GM19324 (cell line): ENCODE data around the gene PAX3.

Experiments
- ATAC-seq: cut with Tn5 transposase; IDR thresholded peaks from one replicate; pipeline ENCODE4 v1.9.1; 2021; ENCODE audit warnings: mild to moderate bottlenecking, moderate library complexity; ENCODE audit not compliant: unreplicated experiment, low FRiP score

PAX3 gene

DNA sequence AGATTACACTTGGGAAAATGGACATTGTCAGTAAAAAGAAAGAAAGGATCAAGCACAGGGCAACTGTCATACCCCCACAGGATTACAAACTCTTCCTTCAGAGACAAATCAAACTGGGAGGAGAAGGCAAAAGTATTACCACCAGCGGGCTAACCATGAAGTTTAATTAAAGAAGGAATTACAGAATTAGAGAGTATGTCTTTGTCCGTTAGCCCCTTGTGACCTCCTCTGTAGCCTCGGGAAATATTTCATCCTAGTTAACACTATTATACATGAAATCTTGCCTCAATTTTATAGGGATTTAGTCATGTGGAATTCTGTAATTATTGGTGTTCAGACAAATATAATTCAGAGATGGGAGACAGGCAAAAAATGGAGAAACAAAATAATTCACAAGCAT, 60.7 kb downstream of the PAX3 start:
- no peak for ATAC-seq

DNA sequence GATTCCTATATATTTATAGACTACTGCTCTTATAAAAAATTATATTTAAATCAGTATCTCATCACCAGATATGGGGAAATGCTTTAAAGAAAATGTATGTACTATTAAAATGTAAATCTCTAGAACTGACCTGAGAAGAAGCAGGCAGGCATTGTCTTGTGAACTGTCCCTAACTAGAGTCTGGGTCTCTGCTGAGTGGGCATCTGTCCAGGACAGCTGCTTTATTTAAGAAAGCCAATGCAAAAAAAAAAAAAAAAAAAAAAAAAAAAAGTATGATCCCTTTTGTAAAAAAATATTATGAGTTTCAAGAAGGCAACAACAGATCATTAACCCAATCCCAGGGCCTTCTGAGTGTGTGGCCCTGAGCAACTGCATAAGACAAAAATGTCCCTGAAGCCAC, 66.0 kb downstream of the PAX3 start:
- ATAC-seq, result no peak

DNA sequence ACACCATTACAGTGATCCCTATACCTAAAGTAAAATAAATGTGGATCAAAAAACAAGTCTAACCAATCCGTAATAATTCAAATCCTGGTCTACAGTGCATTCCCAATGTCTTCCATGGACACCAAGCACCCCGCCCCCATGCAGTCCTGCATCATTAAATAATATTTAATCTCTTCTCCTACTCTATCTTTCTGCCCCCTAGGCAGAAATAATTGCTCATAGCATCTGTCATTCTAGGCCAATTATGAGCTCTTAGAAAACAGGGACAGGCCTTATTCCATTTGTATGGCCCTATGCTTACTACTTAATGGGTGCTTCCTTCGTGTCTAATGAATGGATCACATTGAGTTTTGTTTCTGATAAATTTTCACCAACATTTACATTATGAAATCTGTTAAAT, 66.4 kb downstream of the PAX3 start:
- no peak for ATAC-seq

DNA sequence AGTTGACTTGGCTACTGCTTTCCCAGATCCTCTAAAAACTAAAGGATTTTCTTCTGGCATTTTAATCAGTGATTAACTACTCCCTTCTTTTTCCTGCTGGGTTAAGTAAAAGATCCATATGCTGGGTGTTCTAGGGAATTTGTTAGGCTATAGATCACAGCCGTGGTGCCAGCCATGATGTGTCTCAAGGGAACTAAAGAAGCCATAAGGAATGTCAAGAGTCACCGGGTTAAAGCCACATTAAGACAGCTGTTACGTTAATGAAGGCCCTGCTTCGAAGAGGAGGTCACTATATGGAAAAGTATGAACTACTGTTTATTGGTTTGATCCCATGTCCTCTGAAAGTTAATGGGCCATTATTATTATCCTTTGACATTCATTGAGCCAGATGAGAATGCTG, 70.7 kb downstream of the PAX3 start:
- no peak for ATAC-seq

DNA sequence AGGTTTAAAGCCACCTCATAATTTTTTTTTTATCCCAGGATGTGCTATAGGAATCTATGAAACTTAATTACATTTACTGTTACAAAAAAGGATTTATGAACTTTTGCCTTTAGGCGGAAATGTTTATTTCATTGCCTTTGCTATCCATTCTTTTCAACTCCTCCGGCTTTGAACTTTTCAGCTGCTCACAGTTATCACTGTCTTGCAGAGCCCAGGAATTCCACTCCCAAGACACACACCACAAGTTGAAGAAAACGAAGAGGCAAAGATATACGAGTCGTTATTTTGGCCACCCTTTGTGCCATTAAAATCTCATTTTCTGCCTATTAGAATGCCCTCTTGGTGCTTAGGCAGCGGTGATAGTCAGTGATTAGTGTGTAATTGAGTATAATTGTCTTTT, 80.0 kb downstream of the PAX3 start:
- ATAC-seq, result no peak

DNA sequence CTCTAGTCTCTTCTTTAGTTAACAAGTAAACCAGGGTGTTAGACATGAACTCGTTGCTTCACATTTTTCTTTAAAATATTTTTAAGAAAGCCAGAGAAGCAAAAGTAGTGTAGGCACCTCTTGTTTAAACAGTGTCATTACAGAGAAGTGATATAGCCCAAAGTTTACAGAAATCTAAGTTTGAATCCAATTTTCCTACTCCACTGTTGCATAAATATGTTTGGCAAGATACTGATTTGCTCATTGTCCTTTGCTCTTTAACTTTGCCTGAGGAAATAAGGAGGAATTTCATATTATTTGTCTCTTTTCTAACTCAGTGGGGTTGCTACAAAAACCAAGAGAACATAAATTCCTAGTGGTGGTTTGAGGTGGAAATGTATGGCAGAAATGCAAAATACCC, 81.1 kb downstream of the PAX3 start:
- no peak for ATAC-seq

DNA sequence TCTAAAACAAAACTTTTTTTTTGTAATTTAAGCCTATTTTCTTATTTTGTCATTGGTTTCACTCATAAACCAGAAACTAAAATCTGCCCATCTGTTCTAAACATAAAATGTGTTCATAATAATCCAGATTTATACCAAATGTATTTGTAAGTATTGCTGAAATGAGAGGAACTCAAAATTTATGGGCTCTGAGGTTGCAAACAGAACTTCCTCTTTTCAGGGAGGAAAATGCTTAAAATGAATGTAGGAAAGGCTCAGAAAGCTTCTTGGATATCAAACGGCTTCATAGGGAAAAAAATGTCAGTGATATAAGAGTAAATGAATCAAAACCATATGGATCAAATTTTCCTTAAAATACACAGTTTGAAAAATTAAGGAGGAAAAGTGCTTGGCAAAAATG, 83.9 kb downstream of the PAX3 start:
- ATAC-seq, result no peak

DNA sequence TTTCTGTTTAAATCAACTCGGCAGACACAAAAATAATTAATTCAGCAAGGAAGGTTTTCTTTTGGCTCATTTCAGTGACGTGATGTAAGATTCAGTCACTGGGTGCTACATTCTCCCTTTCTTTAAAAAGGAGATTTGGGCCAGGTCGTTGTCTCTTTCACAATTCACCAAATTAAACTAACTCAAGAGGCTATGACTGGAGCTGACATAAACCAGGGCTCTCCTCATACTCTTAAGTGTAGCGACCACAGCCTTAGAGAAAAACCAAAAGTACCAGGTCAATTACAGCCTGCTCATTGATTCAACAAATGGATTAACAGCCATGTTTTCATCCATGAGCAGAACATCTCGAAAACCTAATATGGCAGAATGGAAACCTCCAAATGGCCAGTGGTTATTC, 85.7 kb downstream of the PAX3 start:
- no peak for ATAC-seq

DNA sequence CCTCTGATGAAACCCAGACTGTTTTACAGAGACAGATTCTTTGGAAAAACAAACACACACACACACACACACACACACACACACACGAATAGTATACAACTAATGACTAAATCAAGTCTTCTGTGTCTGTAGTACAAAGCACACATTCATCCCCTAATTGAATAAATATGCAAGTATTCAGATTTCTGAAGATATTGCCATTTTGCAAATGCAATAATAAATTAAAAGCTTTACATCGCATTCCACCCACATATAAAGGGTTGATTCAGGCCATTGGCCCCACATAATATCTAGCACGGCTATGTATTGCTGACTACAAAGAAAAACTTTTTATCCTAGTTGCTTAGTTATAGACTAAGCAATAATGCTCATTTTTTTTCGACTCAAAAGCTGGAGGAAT, 86.2 kb downstream of the PAX3 start:
- ATAC-seq, result no peak

DNA sequence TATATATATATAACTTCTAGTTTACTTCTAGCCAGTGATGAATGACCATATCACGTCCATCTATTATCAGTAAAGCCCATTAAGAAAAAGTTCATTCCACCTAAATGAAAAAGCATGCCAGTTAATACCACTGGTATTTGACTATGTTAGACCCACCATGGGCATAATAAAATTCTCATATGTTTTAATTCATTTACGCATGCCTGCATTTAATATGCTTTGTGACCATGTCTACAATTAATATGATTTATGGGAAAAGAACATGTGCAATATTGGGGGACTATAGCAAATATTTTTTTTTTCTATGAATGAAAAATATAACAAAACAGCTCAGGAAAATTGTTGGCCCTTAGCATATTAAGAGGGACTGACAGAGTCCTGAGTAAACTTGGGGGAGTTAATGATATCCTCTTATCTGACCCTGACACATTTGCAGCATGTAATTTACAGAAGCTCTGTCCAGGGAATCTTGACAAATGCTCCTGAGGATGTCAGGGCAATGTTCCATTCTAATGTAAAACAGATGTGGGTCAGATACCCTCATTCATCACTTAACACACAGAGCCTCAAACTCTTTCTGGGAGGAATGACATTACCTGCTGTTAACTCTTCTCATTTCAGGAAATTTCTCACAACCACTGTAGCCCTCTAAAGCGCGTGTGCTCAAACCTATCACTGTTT, 90.6 kb downstream of the PAX3 start:
- ATAC-seq, result no peak

DNA sequence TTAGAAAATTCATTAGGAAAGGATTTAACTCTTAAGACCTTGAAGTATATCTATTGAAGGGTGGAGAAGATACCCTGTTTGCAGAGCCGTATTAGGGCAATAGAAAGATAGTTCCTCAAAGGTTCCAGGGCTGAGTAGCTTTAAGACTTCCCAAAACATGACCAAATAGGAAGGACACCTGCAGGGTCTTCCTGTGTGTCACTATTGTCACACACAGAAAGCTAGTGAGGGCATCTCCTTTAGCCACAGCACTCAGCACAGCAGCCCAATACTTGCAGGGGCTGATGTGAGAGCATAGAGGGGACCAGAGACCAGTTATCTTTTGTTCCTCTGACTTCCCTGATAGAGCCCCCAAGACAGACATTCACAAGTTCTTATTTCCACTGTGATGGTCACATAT, 93.7 kb downstream of the PAX3 start:
- no peak for ATAC-seq

DNA sequence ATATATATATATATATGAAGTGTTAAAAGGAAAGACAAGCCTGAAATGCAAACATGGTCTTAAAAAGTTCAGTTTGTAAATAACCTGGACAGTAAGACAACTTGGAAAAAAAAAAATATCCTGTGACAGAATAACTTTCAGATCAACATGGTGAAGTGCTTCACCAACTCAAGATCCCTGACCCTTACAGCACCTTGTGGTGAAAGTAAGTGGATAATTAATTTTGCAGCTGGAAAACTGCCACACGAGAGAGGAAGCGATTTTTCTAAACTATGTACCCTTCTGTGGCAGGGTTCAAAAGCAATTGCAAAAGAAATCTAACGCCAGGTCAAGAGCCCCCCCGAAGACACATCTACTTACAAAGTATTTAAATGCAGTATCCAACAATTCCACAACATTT, 95.8 kb downstream of the PAX3 start:
- no peak for ATAC-seq

DNA sequence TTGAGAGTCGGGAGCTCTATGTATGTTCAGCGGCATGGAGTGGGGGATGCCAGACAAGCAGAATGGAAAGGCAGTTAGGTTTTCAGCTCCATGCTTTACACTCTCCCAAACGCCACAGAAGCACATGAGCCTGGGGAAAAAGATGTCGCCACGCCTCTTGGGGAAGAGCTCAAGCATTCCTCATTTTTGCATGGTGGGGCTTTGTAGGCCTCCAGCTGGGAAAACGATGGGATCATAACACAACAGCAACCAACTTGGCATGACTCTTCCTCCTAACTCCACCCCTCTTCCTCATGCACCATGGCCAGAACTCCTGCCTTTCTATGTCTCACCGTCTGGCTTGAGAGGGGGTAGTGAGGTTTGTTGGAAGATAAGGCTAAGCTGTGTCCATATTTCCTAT, 102.6 kb downstream of the PAX3 start:
- ATAC-seq, result no peak

DNA sequence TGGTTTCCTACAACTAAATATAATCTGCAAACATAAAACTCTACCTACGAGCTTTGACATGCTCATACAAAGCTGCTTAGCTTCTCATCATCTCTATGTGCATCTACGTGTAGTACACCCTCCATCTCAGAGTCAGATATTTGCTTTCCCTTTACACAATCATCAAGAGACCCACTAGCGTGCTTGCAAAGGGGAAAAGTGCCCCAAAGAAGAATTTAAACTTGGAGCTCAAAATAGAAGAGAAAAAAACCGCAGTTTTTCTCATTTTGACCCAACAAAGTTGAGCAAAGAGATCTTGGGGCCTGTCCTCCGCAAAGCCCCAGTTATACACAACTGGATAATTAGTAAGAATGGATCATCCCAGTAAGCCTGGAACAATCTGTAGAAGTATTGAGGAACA, 104.1 kb downstream of the PAX3 start:
- ATAC-seq, result no peak

DNA sequence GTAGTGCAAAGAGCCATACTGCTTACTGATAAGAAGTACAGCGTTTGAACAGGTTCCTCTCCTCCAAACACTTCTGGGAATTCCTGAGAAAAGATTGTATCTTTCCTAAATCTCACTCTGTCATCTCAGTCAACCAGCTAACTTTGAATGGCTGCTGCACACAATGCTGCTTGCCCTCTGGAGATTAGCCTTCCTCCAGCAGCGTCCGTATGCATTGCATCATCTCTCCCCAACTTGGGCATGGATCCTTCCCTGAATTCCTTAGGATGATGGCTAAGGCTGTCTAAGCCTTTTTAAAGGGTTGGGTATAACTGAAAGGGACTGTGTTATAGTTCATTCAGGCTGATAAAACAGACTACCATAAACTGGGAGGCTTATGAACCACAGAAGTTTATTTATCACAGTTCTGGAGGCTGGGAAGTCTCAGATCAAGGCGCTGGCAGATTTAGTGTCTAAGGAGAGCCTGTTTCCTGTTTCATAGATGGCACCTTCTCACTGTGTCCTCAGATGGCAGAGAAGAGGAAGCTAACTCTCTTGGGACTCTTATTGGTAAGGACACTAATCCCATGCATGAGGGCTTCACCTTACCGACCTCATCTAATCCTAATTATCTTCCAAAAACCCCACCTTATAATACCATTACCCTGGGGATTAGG, 105.3 kb downstream of the PAX3 start:
- ATAC-seq, result no peak

DNA sequence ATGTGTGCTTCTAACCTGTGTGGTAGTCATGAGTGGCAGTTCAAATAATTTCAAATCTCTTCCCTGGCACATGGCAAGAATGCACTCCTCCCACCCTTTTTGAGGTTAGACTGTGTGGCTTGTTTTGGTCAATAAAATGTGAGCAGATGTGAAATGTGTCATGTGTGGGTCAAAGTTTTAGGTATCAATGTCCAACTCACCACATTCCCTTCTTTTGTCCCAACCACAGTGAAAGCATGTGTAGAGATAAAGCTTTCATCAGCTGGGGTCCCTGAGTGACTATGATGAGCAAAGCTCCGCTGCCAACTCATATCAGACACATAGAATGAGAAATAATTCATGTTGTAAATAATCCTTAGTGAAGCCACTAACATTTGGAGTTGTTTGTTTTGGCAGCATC, 118.2 kb downstream of the PAX3 start:
- no peak for ATAC-seq

DNA sequence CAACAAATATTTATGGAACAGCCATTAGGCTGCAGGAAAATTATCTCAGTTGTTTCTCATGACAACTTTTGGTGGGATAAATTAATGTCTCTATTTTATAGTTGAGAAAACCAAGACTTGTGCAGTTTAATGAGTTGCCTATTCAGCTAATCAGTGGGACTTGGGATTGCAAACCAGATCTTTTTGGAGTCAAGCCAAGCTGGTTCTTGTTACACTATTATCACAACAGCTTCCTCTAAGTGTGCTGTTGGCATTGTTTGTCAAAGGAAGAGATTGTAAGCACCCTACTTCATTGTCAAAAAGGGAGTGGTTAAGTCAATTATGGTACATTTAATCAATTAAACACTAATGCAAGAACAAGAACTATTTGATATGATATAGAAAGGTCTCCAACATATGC, 119.2 kb downstream of the PAX3 start:
- ATAC-seq, result no peak

DNA sequence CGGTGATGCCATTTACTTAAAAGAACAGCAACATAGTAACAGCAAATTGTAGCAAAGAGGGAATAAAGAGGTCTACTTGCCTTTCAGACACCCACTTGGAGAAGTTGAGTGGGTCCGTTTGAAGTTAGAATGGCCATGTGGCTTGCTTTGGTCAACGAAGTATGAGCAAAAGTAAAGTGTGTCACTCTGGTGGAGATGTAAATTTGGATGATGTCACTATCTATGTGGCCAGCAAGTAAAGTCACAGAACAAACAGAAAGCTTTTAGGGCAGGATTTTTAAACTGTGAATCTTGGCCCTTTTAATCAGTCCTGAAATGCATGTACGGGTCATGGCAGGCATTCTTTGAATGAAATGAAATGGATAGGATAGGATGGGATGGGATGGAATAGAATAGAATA, 120.3 kb downstream of the PAX3 start:
- no peak for ATAC-seq

DNA sequence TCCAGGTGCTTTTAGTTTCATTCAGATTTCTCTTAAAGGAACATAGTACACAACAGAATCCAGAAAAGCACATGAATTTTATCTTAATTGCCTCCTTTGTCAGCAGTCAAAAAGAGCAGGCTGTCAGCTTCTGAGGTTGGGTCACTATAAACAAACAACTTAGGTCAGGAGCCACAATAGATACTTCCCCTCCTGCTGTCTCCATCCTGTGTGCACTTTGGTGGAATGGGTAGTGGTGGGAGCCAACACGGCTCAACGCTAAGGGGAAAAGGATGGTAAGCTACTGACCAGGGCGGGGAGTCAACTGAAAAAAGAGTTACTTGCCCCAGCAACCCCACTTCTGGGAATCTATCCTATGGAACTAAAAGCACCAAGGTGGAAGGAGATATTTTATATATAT, 121.9 kb downstream of the PAX3 start:
- no peak for ATAC-seq

DNA sequence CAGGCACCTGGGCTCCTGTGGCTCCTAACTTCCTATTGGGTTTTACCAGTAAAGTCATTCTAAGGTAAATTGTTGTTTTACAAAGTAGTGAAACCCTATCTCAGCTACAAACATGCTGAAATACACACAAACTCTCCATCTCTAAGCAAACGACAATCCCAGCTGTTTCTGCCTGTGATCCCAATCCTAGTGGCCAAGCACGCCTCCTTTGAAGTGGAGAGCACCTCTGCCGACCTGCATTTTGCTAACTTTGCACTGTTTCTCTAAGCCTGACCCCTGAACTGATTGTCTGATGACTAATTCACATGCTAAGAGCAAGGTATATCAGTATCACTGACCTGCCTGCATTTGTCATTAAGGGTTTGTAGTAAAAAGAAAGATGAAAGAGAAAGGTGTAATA, 124.3 kb downstream of the PAX3 start:
- no peak for ATAC-seq

DNA sequence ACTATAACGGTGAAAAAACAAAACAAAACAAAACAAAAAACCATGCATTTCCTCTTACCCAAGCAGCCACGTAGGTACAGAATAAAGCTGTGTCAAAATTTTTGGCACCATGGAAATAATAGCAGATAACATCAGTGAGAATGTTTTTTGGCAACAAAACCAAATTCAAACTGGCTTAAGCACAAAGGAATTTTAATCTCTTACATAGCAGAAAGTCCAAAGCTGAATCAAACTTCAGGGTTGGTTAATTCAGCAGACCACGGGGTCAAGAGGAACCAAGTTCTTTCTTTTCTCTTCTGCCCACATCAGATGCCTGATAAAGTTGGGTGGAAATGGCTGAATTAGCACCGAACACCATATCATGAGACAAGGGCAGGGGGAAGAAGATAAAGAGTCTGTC, 129.5 kb downstream of the PAX3 start:
- ATAC-seq, result no peak

DNA sequence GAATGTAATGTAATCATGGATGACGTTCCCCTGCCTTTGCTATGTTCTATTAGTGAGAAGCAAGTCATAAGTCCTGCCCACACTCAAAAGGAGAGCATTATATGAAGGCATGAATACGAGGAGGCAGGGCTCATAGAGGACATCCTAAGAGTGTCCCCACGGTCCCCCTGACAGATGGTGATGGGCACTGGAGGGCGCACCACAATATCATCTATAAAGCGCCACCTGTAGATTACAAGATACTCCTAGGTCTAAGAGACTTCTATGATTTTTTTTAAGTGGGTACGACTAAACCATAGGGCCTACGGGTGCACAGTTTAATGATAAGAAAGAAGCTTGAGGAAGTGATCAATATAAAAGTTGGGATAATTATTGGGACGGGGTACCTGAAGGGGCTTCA, 131.0 kb downstream of the PAX3 start:
- ATAC-seq, result no peak

DNA sequence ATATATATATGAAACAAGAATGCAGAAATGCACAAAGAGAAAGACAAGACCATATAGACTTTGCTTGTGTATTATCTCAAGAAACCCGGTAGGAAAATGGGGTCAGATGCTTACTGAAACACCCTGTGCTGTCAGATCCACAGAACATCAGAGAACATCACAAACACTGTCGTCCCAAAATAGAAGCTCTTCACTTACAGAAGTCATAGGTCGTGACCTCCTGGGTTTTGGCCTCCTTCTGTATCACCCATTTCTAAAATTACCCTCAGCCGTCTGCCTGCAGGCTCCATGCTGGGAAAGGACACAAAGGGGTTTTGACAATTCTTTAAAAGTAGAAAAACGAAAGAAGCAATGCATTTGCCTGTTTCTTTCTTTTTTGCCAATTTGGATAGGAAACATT, 137.9 kb downstream of the PAX3 start:
- ATAC-seq, result no peak
